GM18951 (cell line): Measurements from ENCODE around the gene IL3RA.
"Not testable (repeated sequence)": the region's sequence is repeated elsewhere in the genome, so short reads cannot be mapped to it uniquely, and the experiment has no call there.

Source experiments
- POLR2A ChIP-seq: IDR thresholded peaks from 4 replicates; pipeline ENCODE4 v1.6.1; 2011; ENCODE audit warnings: mild to moderate bottlenecking; ENCODE audit not compliant: insufficient read length, insufficient read depth; ENCODE audit errors: extremely low read depth
- in situ Hi-C: fragments of 300-500 bp; cut with MboI; formaldehyde crosslinking; loops from one replicate; pipeline ENCODE4 v1.12.0; 2022; ENCODE audit warnings: low sequenced_read_pairs, mixed read lengths, inconsistent platforms; ENCODE audit not compliant: unreplicated experiment

IL3RA gene

DNA sequence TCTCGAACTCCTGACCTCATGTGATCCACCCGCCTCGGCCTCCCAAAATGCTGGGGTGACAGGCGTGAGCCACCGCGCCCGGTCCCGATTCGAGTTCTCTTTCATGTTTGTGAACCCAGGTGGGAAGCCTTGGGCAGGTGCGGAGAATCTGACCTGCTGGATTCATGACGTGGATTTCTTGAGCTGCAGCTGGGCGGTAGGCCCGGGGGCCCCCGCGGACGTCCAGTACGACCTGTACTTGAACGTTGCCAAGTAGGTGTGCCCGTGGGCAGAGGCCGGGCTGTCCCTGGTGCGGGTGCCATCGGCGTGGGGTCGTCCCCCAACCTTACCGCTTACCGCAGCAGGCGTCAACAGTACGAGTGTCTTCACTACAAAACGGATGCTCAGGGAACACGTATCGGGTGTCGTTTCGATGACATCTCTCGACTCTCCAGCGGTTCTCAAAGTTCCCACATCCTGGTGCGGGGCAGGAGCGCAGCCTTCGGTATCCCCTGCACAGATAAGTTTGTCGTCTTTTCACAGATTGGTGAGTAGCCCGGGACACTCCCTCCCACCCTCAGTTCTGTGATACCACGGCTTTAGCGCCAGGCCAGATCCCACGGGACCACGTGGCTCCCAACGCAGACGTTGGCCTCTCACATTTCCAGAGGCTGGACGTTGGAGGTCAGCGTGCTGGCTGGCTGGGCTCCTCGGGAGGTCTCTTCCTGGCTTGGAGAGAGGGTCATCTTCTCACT, 15.6 kb downstream of the IL3RA start:
- in situ Hi-C loops = no loop called here

GRCh38 chrX:1354036-1355019, 17.7 kb downstream of the IL3RA start:
- TF ChIP-seq POLR2A = no peak
- in situ Hi-C loops = no loop called here

More for the DNA sequence above, 15.6 kb downstream of the IL3RA start:
- no peak for TF ChIP-seq POLR2A

GRCh38 chrX:1355131-1356046, 18.8 kb downstream of the IL3RA start:
- in situ Hi-C loops = no loop called here
- no peak for TF ChIP-seq POLR2A

- TF ChIP-seq POLR2A = no peak
- in situ Hi-C loops = no loop called here
Measured at GRCh38 chrX:1357993-1358392, 21.4 kb downstream of the IL3RA start.

GRCh38 chrX:1358793-1359476, 22.4 kb downstream of the IL3RA start:
- no peak for TF ChIP-seq POLR2A
- in situ Hi-C loops = no loop called here

DNA sequence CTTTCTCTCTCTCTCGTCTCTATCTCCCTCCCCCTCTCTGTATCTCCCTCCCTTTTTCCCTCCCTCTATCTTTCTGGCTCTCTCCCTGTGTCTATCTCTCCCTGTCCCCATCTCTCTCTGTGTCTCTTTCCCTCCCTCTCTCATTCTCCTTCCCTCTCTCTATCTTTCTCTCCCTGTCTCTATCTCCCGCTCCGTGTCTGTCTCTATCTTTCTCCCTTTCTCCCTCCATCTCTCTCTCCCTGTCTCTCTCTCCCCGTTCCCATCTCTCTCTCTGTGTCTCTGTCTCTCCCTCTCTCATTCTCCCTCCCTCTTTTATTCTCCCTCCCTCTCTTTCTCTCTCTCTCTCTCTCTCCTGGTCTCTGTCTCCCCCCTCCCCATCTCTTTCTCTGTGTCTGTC, 22.9 kb downstream of the IL3RA start:
- no peak for TF ChIP-seq POLR2A

GRCh38 chrX:1360171-1360570, 23.6 kb downstream of the IL3RA start:
- no peak for TF ChIP-seq POLR2A
- in situ Hi-C loops = no loop called here

More for the DNA sequence above, 22.9 kb downstream of the IL3RA start:
- in situ Hi-C loops = no loop called here

- in situ Hi-C loops = no loop called here
- TF ChIP-seq POLR2A = no peak
Measured at GRCh38 chrX:1361275-1361674, 24.7 kb downstream of the IL3RA start.

DNA sequence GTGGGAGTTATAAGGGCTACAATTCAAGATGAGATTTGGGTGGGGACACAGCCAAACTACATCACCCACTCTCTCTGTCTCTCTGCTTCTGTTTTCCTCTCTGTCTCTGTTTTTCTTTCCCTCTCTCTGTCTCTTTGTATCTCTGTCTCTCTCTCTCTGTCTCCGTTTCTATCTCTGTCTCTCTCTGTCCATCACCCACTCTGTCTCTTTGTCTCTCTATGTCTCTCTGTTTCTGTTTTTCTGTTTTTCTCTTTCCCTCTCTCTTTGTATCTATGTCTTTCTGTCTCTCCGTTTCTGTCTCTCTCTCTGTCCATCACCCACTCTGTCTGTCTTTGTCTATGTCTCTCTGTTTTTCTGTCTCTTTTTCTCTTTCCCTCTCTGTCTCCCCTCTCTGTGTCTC, 25.3 kb downstream of the IL3RA start:
- in situ Hi-C loops = no loop called here
- no peak for TF ChIP-seq POLR2A

DNA sequence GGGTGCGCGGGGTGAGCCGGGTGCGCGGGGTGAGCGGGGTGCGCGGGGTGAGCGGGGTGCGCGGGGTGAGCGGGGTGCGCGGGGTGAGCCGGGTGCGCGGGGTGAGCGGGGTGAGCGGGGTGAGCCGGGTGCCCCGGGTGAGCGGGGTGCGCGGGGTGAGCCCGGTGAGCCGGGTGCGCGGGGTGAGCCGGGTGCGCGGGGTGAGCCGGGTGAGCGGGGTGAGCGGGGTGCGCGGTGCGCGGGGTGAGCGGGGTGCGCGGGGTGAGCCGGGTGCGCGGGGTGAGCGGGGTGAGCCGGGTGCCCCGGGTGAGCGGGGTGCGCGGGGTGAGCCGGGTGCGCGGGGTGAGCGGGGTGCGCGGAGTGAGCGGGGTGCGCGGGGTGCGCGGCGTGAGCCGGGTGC, 29.8 kb downstream of the IL3RA start:
- in situ Hi-C loops = not testable (repeated sequence)

GRCh38 chrX:1368385-1368698, 31.8 kb downstream of the IL3RA start:
- in situ Hi-C loops = no loop called here
- no peak for TF ChIP-seq POLR2A

DNA sequence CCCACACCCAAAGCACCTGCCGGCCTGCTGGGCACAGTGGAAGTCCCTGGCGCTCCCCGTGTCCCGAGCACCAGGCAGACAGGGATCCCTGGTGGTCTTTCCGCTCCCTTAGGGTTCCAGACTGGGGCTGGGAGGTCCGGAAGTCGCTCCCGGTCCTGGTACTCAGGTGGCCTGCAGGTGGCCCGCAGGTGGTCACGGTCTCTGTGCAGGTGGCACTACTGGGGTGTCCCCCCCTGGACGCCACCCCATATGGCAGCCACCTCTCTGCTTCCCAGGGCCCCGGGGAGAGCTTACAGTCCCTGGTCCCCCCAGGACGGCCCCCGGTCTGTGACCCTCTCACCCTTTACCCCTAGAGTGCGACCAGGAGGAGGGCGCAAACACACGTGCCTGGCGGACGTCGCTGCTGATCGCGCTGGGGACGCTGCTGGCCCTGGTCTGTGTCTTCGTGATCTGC, 41.7 kb downstream of the IL3RA start:
- in situ Hi-C loops = no loop called here

DNA sequence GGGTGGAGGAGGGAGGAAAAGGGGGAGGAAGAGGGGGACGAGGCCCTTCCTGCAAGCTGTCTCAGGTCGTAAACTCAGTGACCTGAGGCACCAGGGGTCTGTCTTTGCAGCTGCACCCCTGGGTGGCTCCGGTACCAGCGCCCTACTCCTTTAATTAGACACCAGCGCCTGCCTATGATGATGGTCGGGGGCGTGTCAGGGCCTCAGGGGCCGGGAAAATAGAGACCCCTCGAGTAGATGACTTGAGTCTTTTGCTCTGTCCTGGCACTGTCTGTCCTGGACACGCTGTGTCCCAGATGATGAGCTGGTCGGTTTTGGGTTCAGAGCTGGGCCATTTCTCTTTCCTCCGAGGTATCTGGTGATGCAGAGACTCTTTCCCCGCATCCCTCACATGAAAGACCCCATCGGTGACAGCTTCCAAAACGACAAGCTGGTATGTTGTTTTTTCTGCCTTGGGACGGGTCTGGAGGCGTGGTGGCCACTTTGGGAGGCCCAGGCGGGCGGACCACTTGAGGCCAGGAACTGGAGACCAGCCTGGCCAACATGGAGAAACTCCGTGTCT, 44.2 kb downstream of the IL3RA start:
- TF ChIP-seq POLR2A = no peak
- in situ Hi-C loops = no loop called here

More for the DNA sequence above, 41.7 kb downstream of the IL3RA start:
- TF ChIP-seq POLR2A = no peak
